Spleen (tissue), 11 donors: ENCODE data around the gene ALDH1B1. TPM values are rescaled to one million over a fixed set of nuclear protein-coding genes. Genes with fewer than 3 reads are reported as not detected.

Experiments
- DNase-seq: peaks from one replicate; pipeline ENCODE4 v3.0.0-alpha.2; 2020
- H3K27ac ChIP-seq, 8 donors: fragments of 200-600 bp; sonication (generic) in 7 of 8; 1 replicate in 4 of 8; 2 replicates in 4 of 8; pipeline versions ENCODE4 v1.5.0 to v1.8.0; 2016 to 2021; ENCODE audit warnings: inconsistent platforms in 4 of 8, mild to moderate bottlenecking in 4 of 8, moderate library complexity in 1 of 8
- H3K27me3 ChIP-seq, 7 donors: fragments of 200-600 bp; sonication (generic) in 6 of 7; replicated peaks in 1 of 7; 1 replicate in 4 of 7; 2 replicates in 3 of 7; pipeline versions ENCODE4 v1.5.0 to v1.8.0; 2016 to 2021; ENCODE audit warnings: inconsistent platforms in 3 of 7, mild to moderate bottlenecking in 1 of 7
- H3K36me3 ChIP-seq, 6 donors: fragments of 200-600 bp; sonication (generic) in 5 of 6; 1 replicate in 4 of 6; 2 replicates in 2 of 6; pipeline versions ENCODE4 v1.5.0 to v1.8.0; 2016 to 2021; ENCODE audit warnings: inconsistent platforms in 2 of 6
- H3K4me1 ChIP-seq, 6 donors: fragments of 200-600 bp; sonication (generic) in 5 of 6; 1 replicate in 3 of 6; 2 replicates in 3 of 6; pipeline versions ENCODE4 v1.5.0 to v1.8.0; 2016 to 2021; ENCODE audit warnings: inconsistent platforms in 3 of 6
- H3K4me3 ChIP-seq, 8 donors: fragments of 200-600 bp; sonication (generic) in 7 of 8; 1 replicate in 4 of 8; 2 replicates in 4 of 8; pipeline versions ENCODE4 v1.5.0 to v1.8.0; 2016 to 2021; ENCODE audit warnings: inconsistent platforms in 4 of 8, mild to moderate bottlenecking in 4 of 8, moderate library complexity in 2 of 8
- H3K9me3 ChIP-seq, 8 donors: fragments of 200-600 bp; sonication (generic) in 7 of 8; 1 replicate in 4 of 8; 2 replicates in 4 of 8; pipeline versions ENCODE4 v1.5.0 to v1.8.0; 2016 to 2021; ENCODE audit warnings: inconsistent platforms in 4 of 8
- POLR2A ChIP-seq, 3 donors: fragments of 450-650 bp; IDR thresholded peaks; one replicate each; pipeline ENCODE4 v1.5.1; 2017; ENCODE audit warnings: antibody characterized with exemption in 3 of 3, mild to moderate bottlenecking in 1 of 3
- POLR2AphosphoS5 ChIP-seq, 3 donors: sonication (generic); formaldehyde crosslinking; IDR thresholded peaks; one replicate each; pipeline ENCODE4 v1.5.1; 2017; ENCODE audit warnings: antibody characterized with exemption in 3 of 3
- WGBS, 5 donors: extraction: QIAGEN DNeasy Blood & Tissue Kit in 3 of 5; methylation state at CpG; one replicate each; pipeline versions ENCODE4 v1.1.5 to v1.1.7; 2013 to 2018; 5-methylcytosine and 5-hydroxymethylcytosine counted together
- intact Hi-C: fragments of 100-400 bp; cut with DNase I; formaldehyde crosslinking; loops from one replicate; pipeline ENCODE4 v1.15.0; 2023; ENCODE audit warnings: low total_unique reads
- polyA plus RNA-seq, 3 donors: library from polyadenylated mRNA; stranded (reverse); fragments of 200-250 nt; gene quantifications; one replicate each; pipeline ENCODE4 v1.2.1, GENCODE V29; 2013
- total RNA-seq, 7 donors: library from RNA; depleted of rRNA in 3 of 7; stranded (reverse); fragments of >200 nt in 3 of 7; fragmentation: NEBNext Ultra II Directional in 4 of 7; extraction: Animal tissue kit (Norgen Biotek cat#: 25700) in 4 of 7; gene quantifications; one replicate each; pipeline versions ENCODE4 v1.1.0 to v1.2.1, GENCODE V29; 2016 to 2021
- TF ChIP-seq, protein P1 (sequence below), 11 experiments: fragments of 200-600 bp in 7 of 11; fragments of 450-650 bp in 4 of 11; sonication (generic) in 4 of 11; IDR thresholded peaks in 8 of 11; conservative IDR thresholded peaks in 3 of 11; 1 replicate in 7 of 11; 2 replicates in 4 of 11; pipeline versions ENCODE4 v1.4.0 to v1.8.0; 2016 to 2021; ENCODE audit warnings: antibody characterized with exemption in 11 of 11, inconsistent platforms in 4 of 11, mild to moderate bottlenecking in 1 of 11
- donor health status: healthy with polysubstance abuse.
- donor health status: DM: no; HTN: no; CAD: no; lungs with moderate emphysema.
- donor health status: DM: no; HTN: no; CAD: no.
- donor health status: Bipolar disorder and iron deficiency.
- donor health status: healthy.
- donor health status: DM: no; HTN: no; CAD: no.
- donor health status: DM: yes; HTN: yes; CAD: no.

The ALDH1B1 gene
- total and polyA plus RNA-seq, 10 donors = 4.0 to 14.7 (median 8.3) TPM

DNA sequence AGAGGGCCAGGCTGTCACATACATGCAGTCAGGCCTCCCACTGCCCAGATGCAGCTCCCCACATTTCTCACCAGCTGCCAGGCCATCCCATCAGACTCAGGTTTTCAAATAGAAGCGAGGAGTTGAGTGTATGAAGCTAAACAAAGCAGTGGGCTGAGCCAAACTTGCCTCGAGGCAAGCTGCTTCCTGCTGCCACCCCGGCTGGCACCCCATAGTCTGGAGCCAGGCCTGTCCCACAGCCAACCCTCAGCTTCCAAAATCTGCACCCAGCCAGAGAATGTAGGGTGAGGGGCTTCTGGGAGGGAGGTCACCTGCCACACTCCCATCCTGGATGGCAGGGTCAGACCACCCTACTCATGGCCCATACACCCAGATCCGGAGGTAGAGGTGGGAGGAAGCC lies 22.3 kb upstream of the ALDH1B1 start:
- Histone ChIP-seq H3K9me3 (no peaks in the 10 kb centered on the region), H3K36me3 (no peaks in the 10 kb centered on the region), H3K4me3 (no peak overlapping the region), H3K27me3 (no peaks in the 10 kb centered on the region), H3K27ac (no peak overlapping the region), H3K4me1 (no peaks in the 10 kb centered on the region)
- TF ChIP-seq, protein P1, sequence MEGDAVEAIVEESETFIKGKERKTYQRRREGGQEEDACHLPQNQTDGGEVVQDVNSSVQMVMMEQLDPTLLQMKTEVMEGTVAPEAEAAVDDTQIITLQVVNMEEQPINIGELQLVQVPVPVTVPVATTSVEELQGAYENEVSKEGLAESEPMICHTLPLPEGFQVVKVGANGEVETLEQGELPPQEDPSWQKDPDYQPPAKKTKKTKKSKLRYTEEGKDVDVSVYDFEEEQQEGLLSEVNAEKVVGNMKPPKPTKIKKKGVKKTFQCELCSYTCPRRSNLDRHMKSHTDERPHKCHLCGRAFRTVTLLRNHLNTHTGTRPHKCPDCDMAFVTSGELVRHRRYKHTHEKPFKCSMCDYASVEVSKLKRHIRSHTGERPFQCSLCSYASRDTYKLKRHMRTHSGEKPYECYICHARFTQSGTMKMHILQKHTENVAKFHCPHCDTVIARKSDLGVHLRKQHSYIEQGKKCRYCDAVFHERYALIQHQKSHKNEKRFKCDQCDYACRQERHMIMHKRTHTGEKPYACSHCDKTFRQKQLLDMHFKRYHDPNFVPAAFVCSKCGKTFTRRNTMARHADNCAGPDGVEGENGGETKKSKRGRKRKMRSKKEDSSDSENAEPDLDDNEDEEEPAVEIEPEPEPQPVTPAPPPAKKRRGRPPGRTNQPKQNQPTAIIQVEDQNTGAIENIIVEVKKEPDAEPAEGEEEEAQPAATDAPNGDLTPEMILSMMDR (IDR thresholded peaks at IDR 0.05 in 8 of 11, conservative IDR thresholded peaks at IDR 0.05 in 3 of 11) = no peak
- TF ChIP-seq POLR2A (IDR thresholded peaks at IDR 0.05) (no peak), POLR2AphosphoS5 (IDR thresholded peaks at IDR 0.05) (no peak)
- WGBS, 5 donors = 47 to 59% (median 57%) methylated on average over 4 of the region's 4 CpGs
- intact Hi-C loops = no loop called here
- no peak for DNase-seq

DNA sequence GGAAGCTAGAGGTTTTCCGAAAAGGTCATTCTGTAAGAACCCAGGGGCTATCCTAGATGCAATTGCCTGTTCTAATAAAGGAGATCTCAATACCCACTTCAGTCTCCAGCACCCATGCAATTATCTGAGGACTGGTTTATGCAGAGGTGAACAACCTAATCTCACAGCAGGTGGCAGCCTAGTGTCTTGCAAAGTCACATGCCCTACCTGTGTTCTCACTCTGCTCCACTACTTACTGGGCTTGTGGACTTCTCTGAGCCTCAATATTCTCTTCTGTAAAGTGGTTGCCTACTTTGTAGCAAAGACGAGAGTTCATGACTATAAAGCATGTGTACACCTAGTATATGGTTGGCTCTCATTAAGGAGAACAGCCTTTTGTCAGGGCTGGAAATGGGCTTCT lies 21.0 kb upstream of the ALDH1B1 start:
- Histone ChIP-seq H3K9me3 (no peaks in the 10 kb centered on the region), H3K4me3 (no peak overlapping the region), H3K36me3 (no peaks in the 10 kb centered on the region), H3K27ac (no peak overlapping the region), H3K27me3 (no peaks in the 10 kb centered on the region), H3K4me1 (no peaks in the 10 kb centered on the region)
- WGBS, 5 donors = 80 to 92% (median 88%) methylated on average over 2 of the region's 2 CpGs
- intact Hi-C loops = no loop called here
- no peak for DNase-seq
- TF ChIP-seq POLR2A (IDR thresholded peaks at IDR 0.05) (no peak), POLR2AphosphoS5 (IDR thresholded peaks at IDR 0.05) (no peak)
- TF ChIP-seq, protein P1 (IDR thresholded peaks at IDR 0.05 in 8 of 11, conservative IDR thresholded peaks at IDR 0.05 in 3 of 11) = peak in 1 of 11 experiments; percentile 8

DNA sequence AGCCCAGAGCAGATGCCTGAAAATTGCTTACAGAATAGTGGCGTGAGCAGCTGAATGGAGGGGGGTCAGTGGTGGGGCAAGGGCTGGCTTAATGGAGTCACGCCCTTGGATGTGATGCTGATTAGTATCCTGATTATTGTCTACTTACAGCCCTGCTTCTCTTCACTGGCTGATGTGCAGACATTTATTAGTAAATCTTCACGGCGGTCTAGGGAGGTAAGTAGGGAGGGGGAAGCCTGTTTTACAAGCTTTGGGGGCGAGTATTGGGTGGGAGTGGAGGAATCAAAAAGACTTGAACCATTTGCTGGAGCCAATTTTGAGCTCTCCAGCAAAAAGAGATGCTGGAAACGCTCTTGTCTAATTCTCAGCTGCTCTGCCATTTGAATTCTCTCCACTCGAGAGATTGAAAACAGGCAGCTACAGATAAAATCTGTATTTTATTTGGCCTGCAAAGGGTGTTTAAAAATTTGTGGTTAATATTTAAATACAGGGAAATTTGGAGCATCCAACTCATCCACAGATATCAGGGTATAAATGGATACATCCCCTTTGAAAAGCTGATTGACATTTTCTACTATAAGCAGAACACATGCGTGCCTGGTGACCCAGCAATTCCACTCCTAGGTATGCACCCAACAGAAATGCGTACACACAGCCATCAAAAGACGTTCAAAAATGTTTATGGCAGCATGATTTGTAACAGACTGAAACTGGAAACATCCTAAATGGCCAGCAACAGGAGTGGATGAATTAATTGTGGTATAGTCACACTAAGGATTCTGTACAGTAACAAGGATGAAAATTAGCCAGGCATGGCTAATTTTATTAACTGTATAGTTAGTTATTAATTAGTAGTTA lies 19.5 kb upstream of the ALDH1B1 start:
- Histone ChIP-seq H3K36me3 (no peaks in the 10 kb centered on the region), H3K4me3 (no peak overlapping the region), H3K27me3 (peaks cover 0 to 7% (median 0%) of the 10 kb centered on the region in 7 donors), H3K27ac (no peak overlapping the region), H3K4me1 (no peaks in the 10 kb centered on the region), H3K9me3 (no peaks in the 10 kb centered on the region)
- no peak for DNase-seq
- TF ChIP-seq, protein P1 (IDR thresholded peaks at IDR 0.05 in 8 of 11, conservative IDR thresholded peaks at IDR 0.05 in 3 of 11) = no peak
- no peak for TF ChIP-seq POLR2A (IDR thresholded peaks at IDR 0.05)
- no peak for TF ChIP-seq POLR2AphosphoS5 (IDR thresholded peaks at IDR 0.05)
- intact Hi-C loops = no loop called here
- WGBS, 5 donors = 75 to 81% (median 78%) methylated on average over 10 of the region's 10 CpGs

DNA sequence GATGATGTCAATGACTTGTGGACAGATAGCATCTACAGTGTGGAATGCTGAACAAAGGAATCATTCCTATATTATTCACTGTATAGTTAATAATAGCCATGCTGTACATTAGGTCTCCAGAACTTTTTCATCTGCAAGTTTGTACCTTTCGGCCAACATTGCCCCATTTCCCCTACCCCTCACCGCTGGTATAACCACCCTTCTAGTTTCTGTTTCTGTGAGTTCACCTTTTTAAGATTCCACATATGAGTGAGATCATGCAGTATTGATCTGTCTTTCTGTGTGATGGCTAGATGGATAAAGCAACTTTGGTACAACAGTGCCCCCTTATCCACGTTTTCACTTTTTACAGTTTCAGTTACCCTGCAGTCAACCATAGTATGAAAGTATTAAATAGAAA lies 18.8 kb upstream of the ALDH1B1 start:
- Histone ChIP-seq H3K27me3 (peaks cover 0 to 7% (median 0%) of the 10 kb centered on the region in 7 donors), H3K4me1 (no peaks in the 10 kb centered on the region), H3K9me3 (no peaks in the 10 kb centered on the region), H3K36me3 (no peaks in the 10 kb centered on the region), H3K27ac (no peak overlapping the region), H3K4me3 (no peak overlapping the region)
- no peak for DNase-seq
- TF ChIP-seq POLR2AphosphoS5 (IDR thresholded peaks at IDR 0.05) (no peak), POLR2A (IDR thresholded peaks at IDR 0.05) (no peak)
- TF ChIP-seq, protein P1 (IDR thresholded peaks at IDR 0.05 in 8 of 11, conservative IDR thresholded peaks at IDR 0.05 in 3 of 11) = no peak
- 67 to 79% (median 75%) methylated on average over 3 of the region's 3 CpGs for WGBS, 5 donors
- intact Hi-C loops = no loop called here
